HG03521 (cell line): ENCODE results near the gene CHST12.

ENCODE experiments used
- ATAC-seq: cut with Tn5 transposase; IDR thresholded peaks from one replicate; pipeline ENCODE4 v1.9.1; 2021; ENCODE audit warnings: mild to moderate bottlenecking, moderate library complexity; ENCODE audit not compliant: unreplicated experiment

The CHST12 gene

DNA sequence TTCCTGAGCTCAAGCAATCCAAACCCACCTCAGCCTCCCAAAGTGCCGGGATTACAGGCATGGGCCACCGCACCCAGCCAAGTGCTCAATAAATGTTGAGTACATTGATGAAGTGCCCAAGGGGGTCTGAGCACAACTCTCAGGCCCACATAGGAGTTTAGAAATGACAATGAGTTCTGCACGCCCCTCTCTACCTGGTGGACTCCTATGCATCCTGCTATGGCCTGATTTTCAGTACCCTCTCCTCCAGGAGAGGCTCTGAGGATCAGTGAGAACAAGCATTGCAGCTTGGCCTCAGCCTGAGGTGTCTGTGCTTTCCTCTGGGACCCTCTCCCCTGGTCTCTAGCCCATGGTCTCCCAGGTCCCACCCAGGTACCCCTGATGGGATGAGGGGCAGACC, 93.7 kb downstream of the CHST12 start:
- no peak for ATAC-seq

DNA sequence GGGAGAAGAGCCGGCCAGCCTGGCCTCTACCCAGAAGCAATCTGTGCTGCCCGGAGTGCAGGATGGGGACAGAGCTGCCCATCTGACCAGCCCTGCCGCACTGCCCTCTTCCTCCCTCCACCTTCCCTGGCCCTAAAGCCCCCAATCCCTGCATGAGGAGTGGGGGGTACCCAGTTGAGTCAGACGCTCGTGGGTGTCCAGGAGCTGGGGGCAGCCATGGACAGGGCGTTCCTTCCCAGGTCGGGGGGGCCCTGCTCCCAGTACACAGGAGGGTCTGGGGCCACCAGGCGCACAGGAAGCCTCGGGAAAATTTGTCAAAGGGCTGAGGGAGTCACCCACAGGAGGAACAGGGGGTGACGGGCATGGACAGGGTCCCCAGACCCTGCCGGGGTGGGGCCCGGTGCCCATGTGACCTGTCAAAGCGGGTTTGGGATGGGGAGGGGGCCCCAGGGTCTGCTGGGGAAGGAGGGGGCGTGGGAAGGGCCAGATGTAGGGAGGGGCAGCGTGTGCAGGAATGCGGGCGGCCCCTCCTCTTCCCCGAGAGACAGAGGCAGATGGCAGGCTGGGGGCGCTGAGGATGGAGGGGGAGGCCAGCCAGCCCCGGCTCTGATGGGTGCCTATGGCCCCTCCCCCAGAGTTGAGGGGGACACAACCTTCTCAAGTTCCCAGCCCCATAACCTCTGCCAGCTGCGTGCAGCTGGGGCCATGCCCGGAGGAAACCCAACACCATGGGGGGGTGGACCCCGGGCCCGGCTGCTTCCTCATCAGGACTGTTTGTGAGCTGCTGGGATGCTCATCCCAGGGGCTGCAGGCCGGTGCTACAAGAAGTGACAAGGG, 94.3 kb downstream of the CHST12 start:
- no peak for ATAC-seq
